HepG2 (cell line): Measurements from ENCODE around the gene MICAL1. TPM values are rescaled to one million over a fixed set of nuclear protein-coding genes. Genes with fewer than 3 reads are reported as not detected.

Experiments used
- MTERF4 ChIP-seq: sonication (generic); formaldehyde crosslinking; IDR thresholded peaks from 2 replicates; pipeline ENCODE4 v1.8.0; 2023; ENCODE audit warnings: mild to moderate bottlenecking, missing genetic modification reagents
- MYNN ChIP-seq: sonication (generic); formaldehyde crosslinking; IDR thresholded peaks from 2 replicates; pipeline ENCODE4 v1.4.0; 2020; ENCODE audit warnings: mild to moderate bottlenecking, low read depth, missing genetic modification reagents
- PRDM15 ChIP-seq: sonication (generic); formaldehyde crosslinking; IDR thresholded peaks from 2 replicates; pipeline ENCODE4 v1.4.0; 2020; ENCODE audit warnings: missing genetic modification reagents
- ZFP62 ChIP-seq: sonication (generic); formaldehyde crosslinking; IDR thresholded peaks from 2 replicates; pipeline ENCODE4 v1.4.0; 2020; ENCODE audit warnings: missing genetic modification reagents
- ZMYM4 ChIP-seq: sonication (generic); formaldehyde crosslinking; IDR thresholded peaks from 2 replicates; pipeline ENCODE4 v1.8.1; 2023; ENCODE audit warnings: mild to moderate bottlenecking, missing genetic modification reagents
- ZNF253 ChIP-seq: sonication (generic); formaldehyde crosslinking; IDR thresholded peaks from 2 replicates; pipeline ENCODE4 v1.8.0; 2022; ENCODE audit warnings: mild to moderate bottlenecking, missing genetic modification reagents, borderline replicate concordance
- ZNF407 ChIP-seq: sonication (generic); formaldehyde crosslinking; IDR thresholded peaks from one replicate; pipeline ENCODE4 v1.5.1; 2020; ENCODE audit warnings: mild to moderate bottlenecking, missing genetic modification reagents; ENCODE audit errors: not compliant biosample characterization
- ZNF577 ChIP-seq: sonication (generic); formaldehyde crosslinking; IDR thresholded peaks from 2 replicates; pipeline ENCODE4 v1.4.0; 2020; ENCODE audit warnings: mild to moderate bottlenecking, low read depth, missing genetic modification reagents, borderline replicate concordance
- ZNF605 ChIP-seq: sonication (generic); formaldehyde crosslinking; IDR thresholded peaks from 2 replicates; pipeline ENCODE4 v1.8.0; 2022; ENCODE audit warnings: mild to moderate bottlenecking, missing genetic modification reagents
- ZNF691 ChIP-seq: sonication (generic); formaldehyde crosslinking; IDR thresholded peaks from 2 replicates; pipeline ENCODE4 v1.4.0; 2020; ENCODE audit warnings: missing genetic modification reagents, low read depth, mild to moderate bottlenecking, borderline replicate concordance
- ZNF772 ChIP-seq: sonication (generic); formaldehyde crosslinking; IDR thresholded peaks from 2 replicates; pipeline ENCODE4 v1.5.0; 2020; ENCODE audit warnings: mild to moderate bottlenecking, missing genetic modification reagents
- ZNF784 ChIP-seq: sonication (generic); formaldehyde crosslinking; IDR thresholded peaks from 2 replicates; pipeline ENCODE4 v1.5.1; 2020; ENCODE audit warnings: missing genetic modification reagents, mild to moderate bottlenecking, borderline replicate concordance
- polyA plus RNA-seq, 8 experiments: library from polyadenylated mRNA; depleted of rRNA in 3 of 8; stranded (reverse) in 7 of 8; unstranded in 1 of 8; fragments of >200 nt; fragmentation: Illumina TruSeq in 4 of 8; extraction: Trizol in 4 of 8; gene quantifications; 2 replicates each; pipeline versions ENCODE4 v1.2.1 to v1.2.3, GENCODE V29; 2011 to 2016; ENCODE audit warnings: low read depth in 4 of 8, missing spikeins in 1 of 8, mixed read lengths in 1 of 8; ENCODE audit not compliant: insufficient read depth in 1 of 8
- total RNA-seq, 5 experiments: library from RNA; depleted of rRNA; stranded (reverse); fragments of >200 nt; fragmentation: Illumina TruSeq; extraction: Trizol; gene quantifications; 2 replicates each; pipeline ENCODE4 v1.2.3, GENCODE V29; 2016; ENCODE audit warnings: low read depth in 1 of 5

The MICAL1 gene
- total and polyA plus RNA-seq, 2 of the 13 experiments (the other 11 are each of a cell fraction or from before 2014, with no cell fraction given), result 6.9 to 39.0 TPM

GRCh38 chr6:109441069-109441816 lies 14.3 kb downstream of the MICAL1 start (continued):
- TF ChIP-seq PRDM15 (CRISPR knock-in tag) (peak; percentile 54; the same call in 1 of the 2 replicates), ZNF691 (CRISPR knock-in tag) (0 out of 2 replicates have a peak, but pooled peaks have one; percentile 35), ZFP62 (CRISPR knock-in tag) (no peak), ZNF253 (CRISPR knock-in tag) (no peak), ZNF605 (CRISPR knock-in tag) (peak; percentile 77), MTERF4 (CRISPR knock-in tag) (peak; percentile 63; the same call in 1 of the 2 replicates), ZNF772 (CRISPR knock-in tag) (0 out of 2 replicates have a peak, but pooled peaks have one; percentile 21), ZNF577 (CRISPR knock-in tag) (0 out of 2 replicates have a peak, but pooled peaks have one; percentile 47), ZNF407 (CRISPR knock-in tag) (peak; percentile 61), ZNF784 (peak; percentile 81), MYNN (CRISPR knock-in tag) (0 out of 2 replicates have a peak, but pooled peaks have one; percentile 84), ZMYM4 (CRISPR knock-in tag) (0 out of 2 replicates have a peak, but pooled peaks have one; percentile 11)
